ENCODE data around the gene TADA2B.

GRCh38 chr4:7055990-7056325 is 12.8 kb downstream of the TADA2B start:
- TF ChIP-seq CTCF (IDR thresholded peaks at IDR 0.05 in 4 of 5, conservative IDR thresholded peaks at IDR 0.05 in 1 of 5) (no peak), POLR2A (IDR thresholded peaks at IDR 0.05) (no peak)

Data from gastrocnemius medialis (tissue), 4 donors.